Measurements from ENCODE around the gene SNX6.
"Not testable (repeated sequence)": the region's sequence is repeated elsewhere in the genome, so short reads cannot be mapped to it uniquely, and the experiment has no call there.

DNA sequence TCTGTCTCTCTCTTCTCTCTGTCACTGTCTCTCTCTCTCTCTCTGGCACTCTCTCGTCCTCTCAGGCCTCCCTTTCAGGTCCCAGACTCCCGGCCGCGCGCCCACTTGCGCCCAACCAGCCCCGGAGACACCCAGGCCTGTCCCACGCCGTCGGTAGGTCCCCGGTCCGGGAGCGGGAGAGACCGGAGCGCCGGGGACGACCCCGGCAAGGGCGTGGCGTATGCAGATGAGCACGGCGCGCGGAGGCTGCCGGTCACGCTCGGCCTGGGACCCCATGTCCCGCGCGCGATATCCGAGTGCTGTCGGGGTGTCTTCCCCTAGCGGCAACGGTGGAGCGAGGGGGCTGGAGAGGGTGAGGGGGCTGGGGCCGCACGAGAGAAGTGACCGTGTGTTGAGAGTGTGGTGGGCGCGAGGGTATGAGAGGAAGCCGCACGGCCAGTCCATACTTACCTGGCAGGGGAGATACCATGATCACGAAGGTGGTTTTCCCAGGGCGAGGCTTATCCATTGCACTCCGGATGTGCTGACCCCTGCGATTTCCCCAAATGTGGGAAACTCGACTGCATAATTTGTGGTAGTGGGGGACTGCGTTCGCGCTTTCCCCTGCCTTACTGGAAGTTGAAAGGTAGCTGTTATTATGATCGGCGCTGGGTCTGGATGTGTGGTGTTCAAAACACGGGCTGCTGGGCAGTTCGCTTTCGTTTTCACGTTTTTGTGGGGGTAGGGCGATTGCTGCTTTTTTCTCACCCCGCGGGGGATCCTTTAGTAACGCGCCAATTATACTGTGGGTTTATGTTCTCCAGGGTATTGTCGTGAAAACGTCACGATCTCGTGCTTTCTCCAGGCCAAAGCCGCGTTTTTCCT lies 83.4 kb downstream of the SNX6 start:
- TF ChIP-seq POLR2AphosphoS5 (IDR thresholded peaks at IDR 0.05; ENCODE audit: low read depth, low read length); ZNF274 (IDR thresholded peaks at IDR 0.05; ENCODE audit: low read depth, low read length); EZH2phosphoT487 (IDR thresholded peaks at IDR 0.05; ENCODE audit: borderline replicate concordance); ZFX (IDR thresholded peaks at IDR 0.05); YY1 (IDR thresholded peaks at IDR 0.05; ENCODE audit: extremely low read depth, insufficient replicate concordance, low read depth, low read length); JUND (IDR thresholded peaks at IDR 0.05); RAD21 (IDR thresholded peaks at IDR 0.05; ENCODE audit: low read depth); POLR2A (IDR thresholded peaks at IDR 0.05; ENCODE audit: borderline replicate concordance, extremely low read depth, insufficient read depth, insufficient read length): not testable (repeated sequence)
- TF ChIP-seq, protein P1, sequence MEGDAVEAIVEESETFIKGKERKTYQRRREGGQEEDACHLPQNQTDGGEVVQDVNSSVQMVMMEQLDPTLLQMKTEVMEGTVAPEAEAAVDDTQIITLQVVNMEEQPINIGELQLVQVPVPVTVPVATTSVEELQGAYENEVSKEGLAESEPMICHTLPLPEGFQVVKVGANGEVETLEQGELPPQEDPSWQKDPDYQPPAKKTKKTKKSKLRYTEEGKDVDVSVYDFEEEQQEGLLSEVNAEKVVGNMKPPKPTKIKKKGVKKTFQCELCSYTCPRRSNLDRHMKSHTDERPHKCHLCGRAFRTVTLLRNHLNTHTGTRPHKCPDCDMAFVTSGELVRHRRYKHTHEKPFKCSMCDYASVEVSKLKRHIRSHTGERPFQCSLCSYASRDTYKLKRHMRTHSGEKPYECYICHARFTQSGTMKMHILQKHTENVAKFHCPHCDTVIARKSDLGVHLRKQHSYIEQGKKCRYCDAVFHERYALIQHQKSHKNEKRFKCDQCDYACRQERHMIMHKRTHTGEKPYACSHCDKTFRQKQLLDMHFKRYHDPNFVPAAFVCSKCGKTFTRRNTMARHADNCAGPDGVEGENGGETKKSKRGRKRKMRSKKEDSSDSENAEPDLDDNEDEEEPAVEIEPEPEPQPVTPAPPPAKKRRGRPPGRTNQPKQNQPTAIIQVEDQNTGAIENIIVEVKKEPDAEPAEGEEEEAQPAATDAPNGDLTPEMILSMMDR (IDR thresholded peaks at IDR 0.05 in 2 of 3, conservative IDR thresholded peaks at IDR 0.05 in 1 of 3; ENCODE audit: borderline replicate concordance in 1 of 3, insufficient read depth in 1 of 3, low read depth in 2 of 3, low read length in 2 of 3) = not testable (repeated sequence)
